ENCODE measurements around the gene SPTLC1. TPM values are rescaled to one million over a fixed set of nuclear protein-coding genes. Genes with fewer than 3 reads are reported as not detected.
"Not testable (repeated sequence)": the region's sequence is repeated elsewhere in the genome, so short reads cannot be mapped to it uniquely, and the experiment has no call there.

Gene SPTLC1
- total and polyA plus RNA-seq, 2 experiments from 2014 or later, result 42.6 to 46.0 TPM

- no peak for TF ChIP-seq CTCF (IDR thresholded peaks at IDR 0.05; ENCODE audit: low read depth, low read length)
- no peak overlapping the region for H3K27ac ChIP-seq
These were observed 104.3 kb downstream of the SPTLC1 start for GRCh38 chr9:92010705-92011536.

GRCh38 chr9:92010253-92010652 is 105.0 kb downstream of the SPTLC1 start:
- not testable (repeated sequence) for H3K4me3 ChIP-seq; H3K36me3 ChIP-seq; H3K9me3 ChIP-seq (ENCODE audit: low read depth); H3K27ac ChIP-seq; H3K4me1 ChIP-seq (ENCODE audit: low read depth); H3K27me3 ChIP-seq
- peak in 1 of 2 donors; percentile 37 for DNase-seq (ENCODE audit: low read depth in 1 of 2, low spot score in 1 of 2)

More at GRCh38 chr9:92010705-92011536, 104.3 kb downstream of the SPTLC1 start:
- Histone ChIP-seq H3K4me1 (ENCODE audit: low read depth) (no peaks in the 10 kb centered on the region), H3K36me3 (no peaks in the 10 kb centered on the region), H3K9me3 (ENCODE audit: low read depth) (no peaks in the 10 kb centered on the region), H3K4me3 (no peak overlapping the region), H3K27me3 (no peaks in the 10 kb centered on the region)
- DNase-seq (ENCODE audit: low read depth in 1 of 2, low spot score in 1 of 2), result no peak

GRCh38 chr9:92008041-92008440 is 107.2 kb downstream of the SPTLC1 start:
- H3K27me3 ChIP-seq, result peaks cover 6% of the 10 kb centered on the region
- H3K9me3 ChIP-seq (ENCODE audit: low read depth), result no peaks in the 10 kb centered on the region
- no peaks in the 10 kb centered on the region for H3K4me1 ChIP-seq (ENCODE audit: low read depth)
- no peak overlapping the region for H3K4me3 ChIP-seq
- H3K27ac ChIP-seq, result no peak overlapping the region
- no peak for TF ChIP-seq CTCF (IDR thresholded peaks at IDR 0.05; ENCODE audit: low read depth, low read length)
- DNase-seq (ENCODE audit: low read depth in 1 of 2, low spot score in 1 of 2), result no peak
- no peaks in the 10 kb centered on the region for H3K36me3 ChIP-seq

- no peak overlapping the region for H3K27ac ChIP-seq
- H3K9me3 ChIP-seq (ENCODE audit: low read depth), result no peaks in the 10 kb centered on the region
- no peaks in the 10 kb centered on the region for H3K36me3 ChIP-seq
- DNase-seq (ENCODE audit: low read depth in 1 of 2, low spot score in 1 of 2), result no peak
- no peak overlapping the region for H3K4me3 ChIP-seq
- H3K27me3 ChIP-seq, result peaks cover 21% of the 10 kb centered on the region
- no peak for TF ChIP-seq CTCF (IDR thresholded peaks at IDR 0.05; ENCODE audit: low read depth, low read length)
- no peaks in the 10 kb centered on the region for H3K4me1 ChIP-seq (ENCODE audit: low read depth)
These were observed 111.2 kb downstream of the SPTLC1 start for GRCh38 chr9:92004045-92004392.

GRCh38 chr9:92003308-92004044 is 111.7 kb downstream of the SPTLC1 start:
- TF ChIP-seq CTCF (IDR thresholded peaks at IDR 0.05; ENCODE audit: low read depth, low read length), result no peak
- DNase-seq (ENCODE audit: low read depth in 1 of 2, low spot score in 1 of 2), result no peak
- H3K27ac ChIP-seq, result no peak overlapping the region
- H3K27me3 ChIP-seq, result peaks cover 26% of the 10 kb centered on the region
- H3K4me3 ChIP-seq, result no peak overlapping the region
- no peaks in the 10 kb centered on the region for H3K36me3 ChIP-seq
- H3K4me1 ChIP-seq (ENCODE audit: low read depth), result no peaks in the 10 kb centered on the region
- no peaks in the 10 kb centered on the region for H3K9me3 ChIP-seq (ENCODE audit: low read depth)

- not testable (repeated sequence) for H3K4me1 ChIP-seq (ENCODE audit: low read depth); DNase-seq (ENCODE audit: low read depth in 1 of 2, low spot score in 1 of 2); H3K4me3 ChIP-seq; H3K36me3 ChIP-seq; H3K9me3 ChIP-seq (ENCODE audit: low read depth); H3K27ac ChIP-seq
- H3K27me3 ChIP-seq, result peaks cover 32% of the 10 kb centered on the region
These were observed 113.3 kb downstream of the SPTLC1 start for GRCh38 chr9:92001948-92002347.

Data from cardiac muscle cell (in vitro differentiated cells and primary cell).